Measurements from ENCODE around the gene ANGPTL4.

Gene ANGPTL4

DNA sequence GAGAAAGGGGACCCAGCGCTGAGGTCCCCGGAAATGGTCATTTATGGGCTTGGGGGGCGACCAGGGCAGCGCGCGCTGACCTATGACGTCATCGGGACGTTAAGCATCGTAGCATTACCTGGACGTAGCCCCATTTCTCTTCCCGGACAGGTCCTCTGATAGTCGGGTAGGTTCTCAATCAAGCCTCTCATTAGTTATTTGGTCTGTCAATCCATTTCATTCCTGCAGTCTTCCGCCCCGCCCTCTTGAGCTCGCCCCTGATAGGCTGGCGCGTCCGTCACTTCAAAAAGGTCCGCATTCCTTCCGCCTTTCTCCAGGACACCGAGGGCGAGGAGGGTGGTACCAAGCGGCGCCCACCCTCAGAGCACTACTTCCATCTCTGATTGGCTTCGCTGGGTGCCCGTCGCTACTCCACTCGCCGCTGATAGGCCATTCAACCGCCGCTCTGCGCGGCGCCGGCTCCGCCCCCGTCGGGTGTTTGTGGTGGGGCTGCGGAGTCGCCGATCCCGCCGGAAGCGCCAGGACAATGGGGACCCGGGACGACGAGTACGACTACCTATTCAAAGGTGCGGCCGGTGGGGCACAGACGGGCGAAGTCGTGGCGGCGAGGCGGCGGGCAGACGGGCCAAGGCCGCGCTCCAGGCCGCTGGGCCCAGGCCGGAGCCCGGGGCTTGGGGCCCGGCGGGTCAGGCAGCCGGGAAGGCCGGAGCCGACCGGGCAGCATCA is 26.1 kb downstream of the ANGPTL4 start, which contains the start of gene RAB11B:
Gene RAB11B (plus strand): TSS at position 470 of the 726 bp plus-strand sequence. CDS start 57 bp downstream, at position 527.
- Histone ChIP-seq H3K79me2 (ENCODE audit: insufficient read depth, low read length) (peaks cover 40% of the 10 kb centered on the region), H4K20me1 (ENCODE audit: low read depth, low read length) (peaks cover 2% of the 10 kb centered on the region; the same call in 1 of the 2 replicates), H3K27ac (ENCODE audit: low read depth, low read length) (peak within 1 kb of the TSS; percentile 90), H3K4me2 (ENCODE audit: low read depth, low read length, poor library complexity, severe bottlenecking) (peak within 1 kb of the TSS; percentile 70), H3K27me3 (ENCODE audit: low read length) (no peaks in the 10 kb centered on the region), H3K4me3 (ENCODE audit: insufficient read depth, low read length, poor library complexity, severe bottlenecking) (peak within 1 kb of the TSS; percentile 96), H3F3A (ENCODE audit: insufficient read depth) (0 out of 2 replicates have a peak, but pooled peaks cover 7% of the 10 kb centered on the region), H3K36me3 (ENCODE audit: low read length) (no peaks in the 10 kb centered on the region), H2AFZ (ENCODE audit: low read depth, low read length, severe bottlenecking) (peak within 1 kb of the TSS; percentile 88), H3K9me3 (ENCODE audit: insufficient read depth, low read length) (peaks cover 4% of the 10 kb centered on the region; the same call in 1 of the 2 replicates), H3K9ac (ENCODE audit: low read length) (peak within 1 kb of the TSS; percentile 94), H3K9me2 (replicated peaks; ENCODE audit: insufficient read depth, low read length) (no peaks in the 10 kb centered on the region)
- no peak for TF ChIP-seq CTCF (IDR thresholded peaks at IDR 0.05; ENCODE audit: insufficient read depth, low read length, poor library complexity, severe bottlenecking)
- no peak for TF ChIP-seq EZH2phosphoT487 (conservative IDR thresholded peaks at IDR 0.05; ENCODE audit: low read length)

DNA sequence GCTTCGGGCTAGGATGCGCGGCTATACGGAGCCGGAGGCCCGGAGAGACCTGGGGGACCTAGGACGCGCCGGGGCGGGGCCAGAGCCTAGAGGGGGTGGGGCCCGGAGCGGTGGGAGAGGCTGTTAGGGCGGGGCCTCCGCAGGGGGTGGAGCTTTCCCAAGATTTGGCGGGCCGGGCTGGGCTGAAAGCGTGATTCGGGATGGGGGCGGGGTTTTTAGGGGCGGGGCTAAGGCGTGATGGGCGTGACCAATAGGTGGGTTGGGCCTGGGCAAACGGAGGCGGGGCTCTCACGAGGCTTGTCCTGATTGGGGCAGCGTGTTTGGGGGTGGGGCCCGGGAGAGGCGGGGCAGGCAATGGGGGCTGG is 26.6 kb downstream of the ANGPTL4 start:
- Histone ChIP-seq H4K20me1 (ENCODE audit: low read depth, low read length) (peaks cover 2% of the 10 kb centered on the region; the same call in 1 of the 2 replicates), H3F3A (ENCODE audit: insufficient read depth) (0 out of 2 replicates have a peak, but pooled peaks cover 7% of the 10 kb centered on the region), H3K36me3 (ENCODE audit: low read length) (no peaks in the 10 kb centered on the region), H3K79me2 (ENCODE audit: insufficient read depth, low read length) (peaks cover 45% of the 10 kb centered on the region), H3K4me3 (ENCODE audit: insufficient read depth, low read length, poor library complexity, severe bottlenecking) (peak overlapping the region; percentile 96), H3K27me3 (ENCODE audit: low read length) (no peaks in the 10 kb centered on the region), H3K4me2 (ENCODE audit: low read depth, low read length, poor library complexity, severe bottlenecking) (peak overlapping the region; percentile 70), H3K9me3 (ENCODE audit: insufficient read depth, low read length) (peaks cover 4% of the 10 kb centered on the region; the same call in 1 of the 2 replicates), H3K9ac (ENCODE audit: low read length) (peak overlapping the region; percentile 94), H3K27ac (ENCODE audit: low read depth, low read length) (peak overlapping the region; percentile 90), H2AFZ (ENCODE audit: low read depth, low read length, severe bottlenecking) (peak overlapping the region; percentile 42), H3K9me2 (replicated peaks; ENCODE audit: insufficient read depth, low read length) (no peaks in the 10 kb centered on the region)
- TF ChIP-seq CTCF (IDR thresholded peaks at IDR 0.05; ENCODE audit: insufficient read depth, low read length, poor library complexity, severe bottlenecking) (no peak), EZH2phosphoT487 (conservative IDR thresholded peaks at IDR 0.05; ENCODE audit: low read length) (no peak)

- Histone ChIP-seq H3K79me2 (ENCODE audit: insufficient read depth, low read length) (peaks cover 53% of the 10 kb centered on the region), H3K4me2 (ENCODE audit: low read depth, low read length, poor library complexity, severe bottlenecking) (peak overlapping the region; percentile 70), H2AFZ (ENCODE audit: low read depth, low read length, severe bottlenecking) (no peak overlapping the region), H3K27ac (ENCODE audit: low read depth, low read length) (no peak overlapping the region), H3K9me3 (ENCODE audit: insufficient read depth, low read length) (peaks cover 4% of the 10 kb centered on the region; the same call in 1 of the 2 replicates), H3K27me3 (ENCODE audit: low read length) (no peaks in the 10 kb centered on the region), H3K9ac (ENCODE audit: low read length) (no peak overlapping the region), H3F3A (ENCODE audit: insufficient read depth) (0 out of 2 replicates have a peak, but pooled peaks cover 7% of the 10 kb centered on the region), H3K36me3 (ENCODE audit: low read length) (no peaks in the 10 kb centered on the region), H3K9me2 (replicated peaks; ENCODE audit: insufficient read depth, low read length) (no peaks in the 10 kb centered on the region), H4K20me1 (ENCODE audit: low read depth, low read length) (peaks cover 2% of the 10 kb centered on the region; the same call in 1 of the 2 replicates), H3K4me3 (ENCODE audit: insufficient read depth, low read length, poor library complexity, severe bottlenecking) (peak overlapping the region; percentile 14)
- TF ChIP-seq CTCF (IDR thresholded peaks at IDR 0.05; ENCODE audit: insufficient read depth, low read length, poor library complexity, severe bottlenecking), result no peak
- no peak for TF ChIP-seq EZH2phosphoT487 (conservative IDR thresholded peaks at IDR 0.05; ENCODE audit: low read length)
Measured at GRCh38 chr19:8391198-8392016, 27.5 kb downstream of the ANGPTL4 start.
